GM21526 (cell line): ENCODE data around the gene VAV1.
"Not testable (repeated sequence)": the region's sequence is repeated elsewhere in the genome, so short reads cannot be mapped to it uniquely, and the experiment has no call there.

Source experiments
- ATAC-seq: cut with Tn5 transposase; IDR thresholded peaks from one replicate; pipeline ENCODE4 v1.9.1; 2021; ENCODE audit warnings: moderate library complexity; ENCODE audit not compliant: unreplicated experiment, low FRiP score

The VAV1 gene

DNA sequence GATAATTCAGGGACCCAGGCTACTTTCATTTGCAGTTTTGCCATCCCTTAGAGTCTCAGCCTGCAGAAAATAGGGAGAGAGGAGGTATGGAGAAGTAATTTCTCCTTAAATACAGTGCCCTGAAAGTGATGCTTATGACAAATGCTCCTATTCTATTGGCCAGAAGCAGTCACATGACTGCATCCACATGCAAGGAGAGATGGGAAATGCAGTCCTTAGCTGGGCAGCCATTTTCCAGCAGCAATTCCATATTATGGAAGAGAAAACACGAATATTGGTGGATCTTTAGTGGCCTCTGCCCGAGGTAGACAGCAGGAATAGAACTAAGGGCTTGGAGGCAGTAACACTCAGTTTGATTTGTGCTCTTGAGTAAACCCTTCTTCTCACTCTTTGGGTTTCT is 39.4 kb downstream of the VAV1 start:
- ATAC-seq, result no peak

DNA sequence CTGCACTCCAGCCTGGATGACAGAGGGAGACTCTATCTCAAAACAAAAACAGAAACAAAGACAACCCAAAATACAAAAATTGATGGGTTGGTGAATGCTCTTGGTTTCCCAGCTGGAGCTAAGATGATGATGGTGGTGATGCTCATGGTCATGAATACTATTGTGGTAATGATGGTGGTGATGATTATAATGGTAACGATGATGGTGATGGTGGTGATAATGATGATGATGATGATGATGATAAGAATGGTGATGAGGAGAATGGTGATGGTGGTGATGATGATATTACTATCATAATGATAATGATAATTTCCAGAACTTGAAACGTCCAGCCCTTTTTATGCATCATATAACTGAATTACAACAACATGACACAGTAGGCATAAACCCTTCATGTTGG is 40.1 kb downstream of the VAV1 start:
- no peak for ATAC-seq

DNA sequence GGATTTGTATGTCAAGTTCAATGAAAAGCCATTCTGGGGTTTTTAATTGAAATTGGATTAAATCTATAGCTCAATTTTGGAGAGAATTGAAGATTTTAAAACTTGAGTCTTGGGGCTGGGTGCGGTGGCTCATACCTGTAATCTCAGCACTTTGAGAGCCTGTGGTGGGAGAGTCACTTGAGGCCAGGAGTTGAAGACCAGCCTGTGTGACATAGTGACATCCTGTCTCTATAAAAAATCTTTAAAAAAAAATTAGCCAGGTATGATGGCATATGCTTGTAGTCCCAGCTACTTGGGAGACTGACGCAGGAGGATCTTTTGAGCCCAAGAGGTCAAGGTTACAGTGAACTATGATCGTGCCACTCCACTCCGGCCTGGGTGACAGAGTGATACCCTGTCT is 41.2 kb downstream of the VAV1 start:
- ATAC-seq, result no peak

DNA sequence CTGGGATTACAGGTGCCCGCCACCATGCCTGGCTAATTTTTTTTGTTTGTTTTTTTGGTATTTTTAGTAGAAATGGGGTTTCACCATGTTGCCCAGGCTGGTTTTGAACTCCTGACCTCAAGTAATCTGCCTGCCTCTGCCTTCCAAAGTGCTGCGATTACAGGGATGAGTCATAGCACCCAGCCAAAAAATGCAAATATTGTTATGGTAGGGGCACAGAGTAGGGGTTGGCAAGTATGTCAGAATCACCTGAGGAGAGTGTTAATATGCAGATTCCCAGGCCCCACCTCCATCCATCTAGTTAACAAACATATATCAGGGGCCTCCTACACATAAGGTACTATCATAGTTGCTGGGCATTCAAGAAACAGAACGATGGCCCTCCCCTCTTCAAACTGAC is 44.7 kb downstream of the VAV1 start:
- no peak for ATAC-seq

DNA sequence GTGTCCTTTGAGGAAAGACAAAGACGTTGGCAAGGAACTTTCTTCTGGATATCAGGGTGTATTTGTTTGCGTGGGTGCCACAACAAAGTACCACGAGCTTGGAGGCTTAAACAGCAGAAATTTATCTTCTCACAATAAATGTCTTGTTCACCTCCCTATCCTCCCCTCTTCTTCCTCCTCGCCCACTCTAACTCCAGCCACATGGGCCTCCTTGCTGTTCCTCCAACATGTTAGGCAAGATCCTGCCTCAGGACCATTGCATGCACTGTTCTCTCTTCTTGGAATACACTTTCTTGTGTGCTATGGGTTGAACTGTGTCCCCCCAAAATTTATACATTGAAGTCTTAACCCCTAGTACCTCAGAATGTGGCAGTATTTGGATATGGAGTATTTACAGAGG is 45.7 kb downstream of the VAV1 start:
- no peak for ATAC-seq

DNA sequence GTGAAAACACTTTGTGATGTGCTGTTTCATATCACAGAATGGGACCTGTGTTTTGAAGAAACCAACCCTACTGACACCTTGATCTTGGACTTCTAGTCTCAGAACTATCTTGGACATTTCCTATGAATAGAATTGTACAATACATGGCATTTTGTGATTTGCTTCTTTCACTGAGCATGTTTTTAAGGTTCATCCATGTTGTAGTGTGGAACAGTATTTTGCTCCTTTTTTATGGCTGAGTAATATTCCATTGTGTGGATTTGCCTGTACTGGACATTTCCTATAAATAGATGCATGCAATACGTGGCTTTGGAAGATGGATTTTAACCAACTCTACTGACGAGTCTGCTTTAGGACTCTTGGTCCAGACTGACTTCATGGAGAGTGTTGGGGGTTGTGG is 46.8 kb downstream of the VAV1 start:
- no peak for ATAC-seq

DNA sequence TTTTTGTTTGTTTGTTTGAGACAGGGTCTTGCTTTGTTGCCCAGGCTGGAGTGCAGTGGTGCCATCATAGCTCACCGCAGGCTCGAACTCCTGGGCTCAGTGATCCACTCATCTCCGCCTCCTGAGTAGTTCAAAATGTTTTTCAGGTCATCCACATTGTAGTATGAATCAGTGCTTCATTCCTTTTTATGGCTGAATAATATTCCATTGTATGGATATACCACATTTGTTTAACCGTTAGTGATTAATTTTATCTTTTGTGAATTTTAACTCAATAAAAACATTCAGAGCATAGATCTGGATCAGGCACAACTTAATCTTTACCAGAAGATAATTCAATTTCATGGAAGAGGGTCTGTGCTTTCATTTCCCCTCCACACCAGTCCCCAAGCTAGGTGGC is 47.7 kb downstream of the VAV1 start:
- no peak for ATAC-seq

DNA sequence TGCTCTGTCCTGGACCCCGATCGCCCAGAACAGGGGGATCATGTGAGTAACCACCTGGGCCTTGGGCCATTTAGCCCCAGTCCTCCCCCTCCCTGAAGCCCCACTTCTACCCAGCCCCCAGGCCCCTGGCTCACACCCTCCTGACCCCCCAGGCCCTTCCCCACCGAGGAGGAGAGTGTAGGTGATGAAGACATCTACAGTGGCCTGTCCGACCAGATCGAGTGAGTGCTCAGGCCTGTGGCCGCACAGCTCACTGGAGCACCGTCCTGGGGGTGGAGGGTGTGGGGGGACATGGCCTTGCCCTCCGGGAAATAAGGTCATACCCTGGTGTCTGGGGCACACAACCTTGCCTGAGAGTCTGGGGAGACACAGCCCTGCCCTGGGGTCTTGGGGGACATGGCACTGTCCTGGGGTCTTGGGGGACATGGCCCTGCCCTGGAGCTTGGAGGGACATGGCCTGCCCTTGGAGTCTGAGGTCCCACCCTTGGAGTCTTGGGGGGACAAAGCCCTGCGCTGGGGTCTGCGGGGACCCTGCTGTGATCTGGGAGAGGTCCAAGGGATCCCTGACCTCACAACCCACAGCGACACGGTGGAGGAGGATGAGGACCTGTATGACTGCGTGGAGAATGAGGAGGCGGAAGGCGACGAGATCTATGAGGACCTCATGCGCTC is 49.3 kb downstream of the VAV1 start:
- ATAC-seq, result no peak

DNA sequence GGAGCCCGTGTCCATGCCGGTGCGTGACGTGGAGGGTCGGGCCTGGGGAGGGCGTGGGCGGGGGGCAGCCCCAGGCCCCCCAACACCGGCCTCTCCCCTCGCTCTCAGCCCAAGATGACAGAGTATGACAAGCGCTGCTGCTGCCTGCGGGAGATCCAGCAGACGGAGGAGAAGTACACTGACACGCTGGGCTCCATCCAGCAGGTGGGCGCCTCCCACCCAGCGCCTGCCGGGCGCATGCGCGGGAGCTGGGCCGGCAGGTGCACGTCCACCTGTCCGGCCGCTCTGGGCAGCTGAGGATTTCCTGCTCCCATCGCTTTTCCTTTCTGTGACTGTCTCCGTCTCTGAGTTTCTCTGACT is 49.8 kb downstream of the VAV1 start:
- no peak for ATAC-seq

DNA sequence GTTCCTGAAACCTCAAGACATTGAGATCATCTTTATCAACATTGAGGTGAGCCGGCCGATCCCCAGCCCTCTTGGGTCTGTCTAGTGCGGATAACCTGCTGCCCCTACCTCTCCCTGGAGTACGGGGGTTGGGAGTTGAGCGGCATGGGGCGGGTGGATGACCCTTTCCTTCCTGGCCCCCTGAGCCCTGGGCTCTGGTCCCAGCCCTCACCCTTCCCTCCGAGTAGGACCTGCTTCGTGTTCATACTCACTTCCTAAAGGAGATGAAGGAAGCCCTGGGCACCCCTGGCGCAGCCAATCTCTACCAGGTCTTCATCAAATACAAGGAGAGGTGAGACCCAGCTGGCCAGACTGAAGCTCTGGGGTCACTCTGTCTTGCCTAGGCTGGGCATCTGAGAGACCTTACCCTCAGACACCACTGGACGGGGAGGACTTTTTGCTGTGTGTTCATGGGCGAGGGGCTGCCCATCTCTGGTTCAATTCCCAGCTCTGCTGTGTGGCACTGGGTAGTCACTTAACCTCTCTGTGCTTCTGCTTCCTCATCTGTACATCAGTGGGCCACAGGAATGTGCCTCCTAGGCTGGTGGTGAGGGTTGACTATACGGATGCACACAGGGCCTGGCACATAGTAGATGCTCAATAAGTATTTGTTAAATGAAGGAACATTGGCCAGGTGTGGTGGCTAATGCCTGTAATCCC is 52.7 kb downstream of the VAV1 start:
- ATAC-seq, result no peak

DNA sequence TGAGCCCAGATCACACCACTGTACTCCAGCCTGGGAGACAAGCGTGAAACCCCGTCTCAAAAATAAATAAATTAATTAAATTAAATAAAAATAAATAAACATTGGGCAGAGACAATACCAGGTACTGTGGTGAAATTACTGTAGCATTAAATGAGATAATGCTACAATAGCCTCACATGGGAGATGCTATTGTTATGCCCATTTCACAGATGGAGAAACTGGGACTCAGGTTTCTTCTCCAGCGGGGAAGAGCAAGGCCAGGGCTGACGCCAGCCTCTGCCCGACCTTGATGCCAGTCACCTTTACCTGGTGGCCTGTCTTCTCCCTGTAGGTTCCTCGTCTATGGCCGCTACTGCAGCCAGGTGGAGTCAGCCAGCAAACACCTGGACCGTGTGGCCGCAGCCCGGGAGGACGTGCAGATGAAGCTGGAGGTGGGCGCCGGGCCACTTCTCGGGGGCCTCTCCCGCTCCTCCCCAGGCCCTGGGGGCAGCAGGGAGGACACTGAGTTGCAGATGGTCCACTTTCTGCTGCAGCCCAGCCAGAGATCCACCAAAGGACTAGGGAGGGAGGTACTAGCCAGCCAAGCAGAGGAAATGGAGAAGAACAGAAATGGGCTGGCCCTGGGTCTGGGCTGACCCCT is 53.9 kb downstream of the VAV1 start:
- ATAC-seq, result no peak

DNA sequence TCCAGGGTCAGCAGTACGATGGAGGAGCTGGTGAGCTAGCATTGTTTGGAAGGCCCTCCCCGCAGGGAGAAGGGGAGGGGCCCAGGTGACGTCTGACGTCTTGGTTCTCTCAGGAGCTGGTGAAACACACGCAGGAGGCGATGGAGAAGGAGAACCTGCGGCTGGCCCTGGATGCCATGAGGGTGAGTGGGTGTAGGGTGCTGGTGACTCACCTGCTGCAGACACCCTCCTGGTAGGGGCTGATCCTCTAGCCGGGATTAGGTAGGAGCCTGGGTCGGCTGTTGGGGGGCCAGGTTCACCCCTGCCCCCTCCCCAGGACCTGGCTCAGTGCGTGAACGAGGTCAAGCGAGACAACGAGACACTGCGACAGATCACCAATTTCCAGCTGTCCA is 55.8 kb downstream of the VAV1 start:
- no peak for ATAC-seq

DNA sequence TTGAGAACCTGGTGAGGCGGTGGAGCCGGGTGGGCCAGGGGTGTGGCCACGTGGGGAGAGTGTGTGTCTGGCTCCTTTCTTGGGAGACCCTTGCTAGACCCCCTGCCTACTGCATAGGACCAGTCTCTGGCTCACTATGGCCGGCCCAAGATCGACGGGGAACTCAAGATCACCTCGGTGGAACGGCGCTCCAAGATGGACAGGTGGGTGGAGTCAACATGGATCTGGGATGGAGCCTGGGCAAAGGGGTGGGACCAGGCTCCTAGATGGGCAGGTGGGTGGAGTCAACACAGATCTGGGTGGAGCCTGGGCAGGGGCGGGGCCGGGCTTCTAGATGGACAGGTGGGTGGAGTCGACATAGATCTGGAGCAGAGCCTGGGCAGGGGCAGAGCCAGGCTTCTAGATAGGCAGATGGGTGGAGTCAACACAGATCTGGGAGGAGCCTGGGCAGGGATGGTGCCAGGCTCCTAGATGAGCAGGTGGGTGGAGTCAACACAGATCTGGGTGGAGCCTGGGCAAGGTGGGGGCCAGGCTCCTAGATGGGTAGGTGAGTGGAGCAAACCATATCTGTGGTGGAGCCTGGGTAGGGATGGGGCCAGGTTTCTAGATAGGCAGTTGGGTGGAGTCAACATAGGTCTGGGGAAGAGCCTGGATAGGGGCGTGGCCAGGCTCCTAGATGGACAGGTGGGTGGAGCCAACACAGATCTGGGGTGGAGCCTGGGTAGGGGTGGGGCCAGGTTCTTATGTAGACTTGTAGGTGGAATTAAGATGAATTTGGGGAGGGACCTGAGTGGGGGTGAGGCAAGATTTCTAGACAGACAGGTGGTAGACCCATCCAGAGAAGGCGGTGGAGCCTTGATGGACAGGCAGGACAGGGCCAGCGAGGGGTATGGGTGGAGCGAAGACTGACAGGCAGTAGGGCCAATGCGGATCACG is 56.5 kb downstream of the VAV1 start:
- ATAC-seq, result no peak

DNA sequence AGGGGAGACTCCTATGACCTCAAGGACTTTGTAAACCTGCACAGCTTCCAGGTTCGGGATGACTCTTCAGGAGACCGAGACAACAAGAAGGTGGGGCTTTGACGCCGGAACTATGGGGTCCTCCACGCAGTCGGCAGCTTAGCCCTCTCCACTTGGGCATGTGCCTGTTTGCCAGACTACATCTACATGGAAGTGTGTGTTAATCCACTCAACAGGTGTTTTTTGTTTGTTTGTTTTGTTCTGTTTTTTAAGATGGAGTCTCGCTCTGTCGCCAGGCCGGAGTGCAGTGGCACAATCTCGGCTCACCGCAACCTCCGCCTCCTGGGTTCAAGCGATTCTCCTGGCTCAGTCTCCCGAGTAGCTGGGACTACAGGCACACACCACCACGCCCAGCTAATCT is 57.3 kb downstream of the VAV1 start:
- not testable (repeated sequence) for ATAC-seq

DNA sequence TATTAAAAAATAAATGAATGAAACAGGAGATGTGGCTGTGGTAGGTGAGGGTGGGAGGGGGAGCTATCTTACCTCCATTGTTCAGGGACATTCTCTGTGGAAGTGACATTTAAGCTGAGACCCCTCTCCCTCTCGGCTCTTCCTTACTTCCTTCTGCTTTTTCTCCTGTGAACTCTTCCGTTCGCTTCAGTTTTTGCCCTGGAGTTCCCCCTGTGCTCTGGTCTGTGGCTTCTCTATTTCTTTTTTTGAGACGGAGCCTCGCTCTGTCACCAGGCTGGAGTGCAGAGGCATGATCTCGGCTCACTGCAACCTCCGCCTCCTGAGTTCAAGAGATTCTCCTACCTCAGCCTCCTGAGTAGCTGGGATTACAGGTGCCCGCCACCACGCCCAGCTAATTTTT is 58.6 kb downstream of the VAV1 start:
- not testable (repeated sequence) for ATAC-seq

DNA sequence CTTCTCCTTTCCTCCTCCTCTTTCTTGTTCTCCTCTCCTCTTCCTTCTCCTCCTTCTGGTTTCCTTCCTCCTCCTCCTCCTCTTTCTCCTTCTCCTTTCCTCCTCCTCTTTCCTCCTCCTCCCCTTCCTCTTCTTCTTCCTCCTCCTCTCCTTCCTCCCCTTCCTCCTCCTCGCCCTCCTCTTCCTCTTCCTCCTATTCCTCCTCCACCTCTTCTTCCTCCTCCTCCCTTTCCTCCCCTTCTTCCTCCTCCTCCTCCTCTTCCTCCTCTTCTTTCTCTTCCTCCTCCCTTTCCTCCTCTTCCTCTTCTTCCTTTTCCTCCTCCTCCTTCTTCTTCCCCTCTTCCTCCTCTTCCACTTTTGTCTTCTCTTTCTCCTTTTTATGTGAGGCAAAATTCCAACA is 59.9 kb downstream of the VAV1 start:
- no peak for ATAC-seq

DNA sequence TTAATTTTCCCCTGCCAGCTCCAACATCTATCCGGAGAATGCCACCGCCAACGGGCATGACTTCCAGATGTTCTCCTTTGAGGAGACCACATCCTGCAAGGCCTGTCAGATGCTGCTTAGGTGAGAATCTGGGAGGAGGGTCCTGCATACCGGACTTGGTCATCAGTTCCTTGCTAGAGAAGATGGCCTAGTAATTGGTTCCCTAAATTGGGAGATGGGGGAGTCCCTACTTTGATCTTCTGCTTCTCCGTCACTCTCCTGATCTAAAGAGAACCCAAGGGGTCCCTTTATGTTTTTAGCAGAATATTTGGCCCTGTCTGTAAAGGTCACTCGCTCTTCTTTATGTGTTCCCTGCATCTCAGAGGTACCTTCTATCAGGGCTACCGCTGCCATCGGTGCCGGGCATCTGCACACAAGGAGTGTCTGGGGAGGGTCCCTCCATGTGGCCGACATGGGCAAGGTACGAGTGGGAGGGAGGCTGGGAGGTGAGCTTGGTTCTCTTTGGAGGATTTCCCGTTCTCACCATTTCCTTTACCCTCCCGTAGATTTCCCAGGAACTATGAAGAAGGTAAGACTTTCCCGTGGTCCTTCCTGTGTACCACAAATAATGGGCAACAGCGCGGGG is 60.8 kb downstream of the VAV1 start:
- ATAC-seq, result no peak

DNA sequence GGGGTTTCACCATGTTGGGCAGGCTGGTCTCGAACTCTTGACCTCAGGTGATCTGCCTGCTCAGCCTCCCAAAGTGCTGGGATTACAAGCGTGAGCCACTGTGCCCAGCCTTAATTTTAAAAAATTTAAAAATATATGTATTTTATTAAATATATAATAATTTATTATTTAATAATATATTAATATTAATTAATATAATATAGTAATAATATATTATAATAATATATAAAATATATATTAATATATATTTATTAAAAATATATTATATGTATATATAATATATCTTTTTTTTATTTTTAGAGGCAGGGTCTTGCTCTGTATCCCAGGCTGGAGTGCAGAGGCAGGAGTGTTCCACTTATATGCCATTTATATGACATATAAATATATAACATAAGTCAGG is 61.9 kb downstream of the VAV1 start:
- no peak for ATAC-seq

DNA sequence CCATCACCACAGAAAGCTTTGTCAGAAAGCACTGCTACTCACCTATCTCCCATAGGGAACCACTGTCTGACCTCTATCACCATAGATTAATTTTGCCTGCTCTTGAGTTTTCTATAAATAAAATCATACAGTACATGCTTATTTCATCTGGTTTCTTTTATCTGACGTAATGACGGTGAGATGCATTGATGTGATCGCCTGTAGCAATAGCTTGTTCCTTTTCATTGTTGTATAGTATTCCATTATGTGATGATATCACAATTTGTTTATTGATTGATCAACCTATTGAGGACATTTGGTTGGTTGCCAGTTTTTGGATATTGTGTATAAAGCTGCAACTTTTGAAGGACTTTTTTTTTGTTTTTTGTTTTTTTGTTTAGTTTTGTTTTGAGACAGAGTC is 63.0 kb downstream of the VAV1 start:
- no peak for ATAC-seq

DNA sequence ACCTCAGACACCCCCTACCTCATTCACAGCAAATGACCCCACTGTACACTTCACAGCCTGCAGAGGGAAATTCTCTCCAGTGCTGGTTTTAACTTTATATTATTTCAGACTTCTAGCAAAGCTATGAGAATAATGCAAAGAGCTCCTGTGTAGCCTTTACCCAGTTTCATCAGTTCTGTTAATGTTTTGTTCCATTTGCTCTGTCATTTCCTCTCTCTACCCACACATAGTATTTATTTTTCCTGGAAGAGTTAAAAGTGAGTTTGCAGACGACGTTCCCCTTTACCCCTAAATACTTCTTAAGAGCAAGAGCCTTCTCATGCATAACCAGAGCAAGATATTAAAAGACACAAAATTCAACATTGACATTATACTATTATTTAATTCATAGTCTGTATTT is 65.0 kb downstream of the VAV1 start:
- ATAC-seq, result no peak
